ENCODE results near the gene U2AF1L4.
A peak's percentile ranks its signal among the peaks of the same experiment; 100 is the strongest.

U2AF1L4 gene

DNA sequence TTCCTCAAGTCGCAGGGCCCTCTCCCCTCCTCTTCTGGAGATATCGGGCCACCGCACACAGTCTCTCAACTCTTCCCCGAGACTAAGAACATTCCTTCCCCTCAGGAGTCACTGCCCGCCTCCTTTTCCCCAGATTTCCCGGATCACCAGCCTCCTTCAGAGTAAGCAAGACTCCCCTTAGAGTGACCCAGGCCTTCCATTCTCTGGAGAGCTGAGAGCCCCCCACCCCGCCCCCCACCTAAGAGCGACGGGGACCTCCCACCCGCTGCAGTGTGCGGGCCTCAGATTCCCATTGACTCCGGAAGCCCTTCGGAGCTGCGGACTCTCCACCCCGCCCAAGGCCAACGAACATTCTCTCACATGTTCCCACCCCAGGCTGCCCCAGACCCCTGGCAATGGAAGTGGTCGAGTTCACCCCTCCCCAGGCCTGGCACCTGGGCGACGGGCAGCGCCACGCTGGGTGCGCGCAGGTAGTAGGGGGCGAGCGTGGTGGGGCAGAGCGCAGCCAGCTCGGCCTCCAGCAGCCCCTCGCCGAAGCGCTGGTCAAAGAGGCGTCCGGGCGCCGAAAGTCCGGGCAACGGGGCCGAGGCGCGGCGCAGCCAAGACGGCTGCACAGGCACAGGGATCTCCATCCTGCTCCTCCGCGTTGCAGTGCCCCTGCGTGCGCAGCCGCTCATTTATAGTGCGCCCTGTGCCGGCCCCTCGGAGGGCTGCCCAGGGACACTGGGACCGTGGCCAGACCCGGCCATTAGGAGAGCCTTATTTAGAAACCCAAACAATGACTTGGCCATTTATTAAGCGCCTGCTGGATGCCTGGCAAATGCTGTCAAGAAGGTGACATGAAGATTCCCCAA, 11.4 kb upstream of the U2AF1L4 start, which contains the start of gene HSPB6:
Gene HSPB6 (minus strand): TSS at position 653 of the 854 bp plus-strand sequence. CDS start 21 bp downstream, at position 632.
- no peak for DNase-seq

DNA sequence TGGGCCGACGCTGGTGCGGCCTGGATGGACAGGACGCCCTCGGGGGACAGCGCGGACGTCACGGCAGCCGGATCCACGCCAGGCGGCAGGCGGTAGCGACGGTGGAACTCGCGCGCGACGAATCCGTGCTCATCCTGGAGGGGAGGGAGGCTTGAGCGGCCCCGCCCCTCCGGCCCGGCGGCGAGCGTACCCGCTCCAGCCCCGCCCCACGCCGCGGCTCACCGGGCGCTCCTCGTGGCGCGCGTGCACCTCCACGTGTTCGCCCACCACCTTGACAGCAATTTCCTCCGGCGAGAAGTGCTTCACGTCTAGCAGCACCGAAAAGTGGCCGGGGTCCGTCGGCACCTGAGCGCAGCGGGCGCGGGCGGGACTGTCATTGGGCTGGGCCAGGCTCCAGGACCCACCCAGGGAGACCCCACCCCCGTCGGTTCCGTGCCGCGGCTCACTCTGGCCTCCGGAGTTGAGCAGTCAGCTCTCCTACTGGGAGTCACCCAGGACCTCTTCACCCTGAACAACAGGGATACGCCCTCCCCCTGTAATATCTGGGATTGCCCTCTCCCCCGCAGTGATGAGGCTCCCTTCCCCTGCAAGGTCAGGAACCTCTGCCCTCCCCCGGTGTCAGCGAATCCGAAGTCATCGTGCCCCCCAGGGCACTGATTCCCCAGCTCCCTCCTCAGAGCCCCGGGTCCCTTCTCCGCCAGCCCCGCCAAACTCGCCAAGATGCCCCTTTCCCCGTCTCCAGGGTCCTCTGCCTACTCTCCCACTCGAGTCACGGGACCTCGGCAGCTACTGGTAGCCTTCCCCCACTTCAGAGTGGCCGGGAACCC, 10.5 kb upstream of the U2AF1L4 start:
- DNase-seq: no peak

- DNase-seq: peak; percentile 32 to 67
Observed at GRCh38 chr19:35755131-35755549, 9.9 kb upstream of the U2AF1L4 start.

DNA sequence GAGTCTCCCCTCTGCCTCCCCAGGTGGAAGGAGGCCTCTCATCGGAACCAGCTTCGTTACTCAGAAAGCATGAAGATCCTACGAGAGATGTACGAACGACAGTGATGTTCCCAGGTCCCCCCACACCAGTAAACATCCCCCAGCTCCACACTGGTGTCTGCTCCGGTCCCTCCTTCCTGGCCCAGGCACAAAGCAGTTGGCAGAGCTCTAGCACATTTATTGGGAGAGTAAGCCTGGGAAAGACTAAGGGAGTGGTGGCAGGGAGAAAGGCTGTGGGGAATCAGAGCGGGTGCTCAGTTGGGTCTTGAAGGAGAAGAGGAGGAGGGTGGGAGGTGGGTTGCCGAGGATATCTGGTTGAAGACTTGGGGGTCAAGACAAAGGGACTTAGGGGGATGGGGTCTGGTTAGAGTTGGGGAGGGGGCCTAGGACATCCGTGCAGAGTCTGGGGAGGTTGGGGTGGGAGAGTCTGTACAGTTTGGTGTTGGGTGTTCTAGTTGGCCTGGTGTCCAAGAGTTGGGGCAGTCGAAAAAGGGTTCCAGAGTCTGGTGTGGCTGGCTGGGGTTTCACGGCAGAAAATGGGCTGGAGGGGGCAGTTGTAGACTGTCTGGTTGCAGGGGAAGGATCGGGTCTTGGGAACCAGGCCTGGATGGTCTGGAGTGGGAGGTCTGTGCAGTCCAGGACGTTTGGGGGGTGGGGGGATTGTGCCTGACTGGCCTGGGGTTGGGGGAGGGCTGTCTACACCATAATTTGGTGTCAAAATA, 9.3 kb upstream of the U2AF1L4 start:
- DNase-seq: no peak

- no peak for DNase-seq
Observed at GRCh38 chr19:35753634-35754369, 8.6 kb upstream of the U2AF1L4 start.

GRCh38 chr19:35752746-35753350, 7.6 kb upstream of the U2AF1L4 start:
- DNase-seq: no peak

GRCh38 chr19:35751839-35752745, 6.9 kb upstream of the U2AF1L4 start:
- no peak for DNase-seq

GRCh38 chr19:35750167-35750566, 4.9 kb upstream of the U2AF1L4 start:
- no peak for DNase-seq

DNA sequence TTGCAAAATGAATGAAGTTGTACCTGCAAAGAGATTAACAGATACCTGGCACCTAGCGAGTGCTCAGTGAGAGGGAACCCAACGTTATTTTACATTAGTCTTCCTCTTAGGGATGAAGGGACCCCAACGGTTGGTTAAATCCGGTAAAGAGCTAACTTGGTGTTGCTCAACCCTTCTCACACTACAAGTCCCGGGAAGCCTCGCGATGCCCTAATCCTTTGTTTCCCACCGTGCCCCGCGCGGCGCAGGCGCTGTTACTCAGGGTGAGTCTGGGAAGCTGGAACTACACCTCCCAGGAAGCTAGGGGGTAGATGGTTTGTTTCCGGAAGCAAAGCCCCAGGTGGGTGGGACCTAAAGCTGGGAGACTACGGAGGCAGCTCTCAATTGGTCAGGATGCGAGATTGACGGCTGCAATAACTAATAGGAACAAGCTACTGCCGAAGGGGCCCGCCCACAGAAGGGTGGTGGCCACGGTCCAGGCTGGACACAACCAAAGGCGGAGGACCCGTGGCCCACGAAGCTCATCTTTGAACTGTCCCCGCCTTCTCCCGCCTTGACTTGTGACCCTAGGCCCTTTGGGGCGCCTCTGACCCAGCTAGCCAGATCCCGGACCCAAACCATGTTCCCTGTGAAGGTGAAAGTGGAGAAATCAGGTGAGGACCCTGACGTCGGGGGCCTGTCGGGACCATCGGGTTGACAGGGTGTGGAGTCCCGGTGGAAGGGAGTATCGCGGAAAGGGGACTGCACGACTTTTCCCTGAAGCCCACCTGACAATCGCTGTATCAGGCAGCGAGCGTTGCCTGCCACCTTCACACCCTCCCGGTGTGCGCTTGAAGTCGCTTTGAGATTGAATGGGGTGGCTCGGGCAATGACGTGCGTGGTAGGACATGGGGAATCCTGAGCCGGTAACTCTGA, 3.1 kb upstream of the U2AF1L4 start, which contains the start of gene LIN37:
Gene LIN37 (plus strand): TSS at position 471 of the 915 bp plus-strand sequence. CDS start 149 bp downstream, at position 620.
- peak; percentile 100 for DNase-seq

GRCh38 chr19:35746531-35746930, 1.3 kb upstream of the U2AF1L4 start:
- DNase-seq: no peak

- DNase-seq: no peak
Observed at GRCh38 chr19:35746087-35746462, 857 bp upstream of the U2AF1L4 start.

- peak; percentile 97 to 98 for DNase-seq
Observed at GRCh38 chr19:35744430-35745327, 539 bp downstream of the U2AF1L4 start.

GRCh38 chr19:35743640-35744429, 1.4 kb downstream of the U2AF1L4 start:
- DNase-seq: no peak

- no peak for DNase-seq
Observed at GRCh38 chr19:35742121-35742724, 3.0 kb downstream of the U2AF1L4 start, which contains the start of gene IGFLR1. Gene IGFLR1, minus strand, starts transcription at chr19:35742452. Its CDS starts 1,272 bp downstream, at chr19:35741180.

- no peak for DNase-seq
Observed at GRCh38 chr19:35741203-35741515, 4.1 kb downstream of the U2AF1L4 start.

GRCh38 chr19:35740423-35741202, 4.6 kb downstream of the U2AF1L4 start:
- DNase-seq: peak; percentile 99

Measured in NCI-H524 (cell line).